Measurements from ENCODE around the gene NEDD9.

Gene NEDD9

GRCh38 chr6:11179088-11179418 is 53.4 kb downstream of the NEDD9 start:
- Histone ChIP-seq H3K27me3 (replicated peaks; ENCODE audit: insufficient read depth, low read length) (no peaks in the 10 kb centered on the region), H3K4me2 (ENCODE audit: low read depth, low read length) (no peak overlapping the region), H2AFZ (ENCODE audit: low read length) (no peak overlapping the region), H3K36me3 (replicated peaks; ENCODE audit: insufficient read depth, low read length) (no peaks in the 10 kb centered on the region), H3K9me3 (replicated peaks; ENCODE audit: insufficient read depth, low read length) (no peaks in the 10 kb centered on the region), H3K9me2 (replicated peaks; ENCODE audit: insufficient read depth, low read length) (no peaks in the 10 kb centered on the region), H3F3A (ENCODE audit: insufficient read depth, low read length) (no peaks in the 10 kb centered on the region), H3K4me3 (ENCODE audit: low read length) (no peak overlapping the region), H3K4me1 (ENCODE audit: low read length) (no peaks in the 10 kb centered on the region), H3K9ac (ENCODE audit: low read length) (no peak overlapping the region), H3K27ac (ENCODE audit: low read length) (no peak overlapping the region), H3K79me2 (ENCODE audit: low read length) (no peaks in the 10 kb centered on the region), H4K20me1 (ENCODE audit: insufficient read depth, low read length) (no peaks in the 10 kb centered on the region)
- no peak for DNase-seq
- TF ChIP-seq CTCF (IDR thresholded peaks at IDR 0.05; ENCODE audit: low read length), result no peak
- TF ChIP-seq EZH2phosphoT487 (IDR thresholded peaks at IDR 0.05; ENCODE audit: low read length), result no peak
- no peak for TF ChIP-seq EZH2 (optimal IDR thresholded peaks at IDR 0.05; ENCODE audit: low read depth, low read length)

- Histone ChIP-seq H3K79me2 (ENCODE audit: low read length) (no peaks in the 10 kb centered on the region), H3K4me3 (ENCODE audit: low read length) (no peak overlapping the region), H3K9me2 (replicated peaks; ENCODE audit: insufficient read depth, low read length) (no peaks in the 10 kb centered on the region), H2AFZ (ENCODE audit: low read length) (no peak overlapping the region), H3K9me3 (replicated peaks; ENCODE audit: insufficient read depth, low read length) (no peaks in the 10 kb centered on the region), H3K27ac (ENCODE audit: low read length) (no peak overlapping the region), H3K4me2 (ENCODE audit: low read depth, low read length) (no peak overlapping the region), H3K36me3 (replicated peaks; ENCODE audit: insufficient read depth, low read length) (no peaks in the 10 kb centered on the region), H3K27me3 (replicated peaks; ENCODE audit: insufficient read depth, low read length) (no peaks in the 10 kb centered on the region), H3K9ac (ENCODE audit: low read length) (no peak overlapping the region), H4K20me1 (ENCODE audit: insufficient read depth, low read length) (no peaks in the 10 kb centered on the region), H3K4me1 (ENCODE audit: low read length) (no peaks in the 10 kb centered on the region), H3F3A (ENCODE audit: insufficient read depth, low read length) (no peaks in the 10 kb centered on the region)
- TF ChIP-seq CTCF (IDR thresholded peaks at IDR 0.05; ENCODE audit: low read length) (no peak), EZH2 (optimal IDR thresholded peaks at IDR 0.05; ENCODE audit: low read depth, low read length) (no peak), EZH2phosphoT487 (IDR thresholded peaks at IDR 0.05; ENCODE audit: low read length) (no peak)
- no peak for DNase-seq
Observed at GRCh38 chr6:11177271-11177670, 55.2 kb downstream of the NEDD9 start.

DNA sequence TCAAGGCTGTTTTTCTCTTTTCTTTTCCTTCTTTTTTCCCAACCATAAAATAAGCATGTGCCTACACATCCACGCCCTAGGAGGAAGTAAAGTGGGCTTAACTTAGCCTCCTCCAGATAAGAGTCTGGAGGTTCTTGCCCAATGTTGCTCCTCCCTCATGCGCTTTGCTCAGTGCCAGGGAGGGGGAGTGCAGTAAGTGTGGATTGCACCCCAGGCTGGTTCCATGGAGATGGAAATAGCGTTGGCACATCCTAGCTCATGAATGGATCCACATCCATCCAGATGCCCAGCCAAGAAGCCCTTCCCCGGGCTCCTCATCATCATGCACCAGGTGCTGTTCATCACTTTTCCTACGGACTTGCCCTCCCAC is 58.2 kb downstream of the NEDD9 start:
- no peak overlapping the region for H2AFZ ChIP-seq (ENCODE audit: low read length)
- DNase-seq, result no peak
- no peak overlapping the region for H3K27ac ChIP-seq (ENCODE audit: low read length)
- no peaks in the 10 kb centered on the region for H3K36me3 ChIP-seq (replicated peaks; ENCODE audit: insufficient read depth, low read length)
- no peaks in the 10 kb centered on the region for H3K4me1 ChIP-seq (ENCODE audit: low read length)
- no peaks in the 10 kb centered on the region for H3K9me3 ChIP-seq (replicated peaks; ENCODE audit: insufficient read depth, low read length)
- H3F3A ChIP-seq (ENCODE audit: insufficient read depth, low read length), result no peaks in the 10 kb centered on the region
- no peak overlapping the region for H3K4me2 ChIP-seq (ENCODE audit: low read depth, low read length)
- H3K27me3 ChIP-seq (replicated peaks; ENCODE audit: insufficient read depth, low read length), result no peaks in the 10 kb centered on the region
- H3K9me2 ChIP-seq (replicated peaks; ENCODE audit: insufficient read depth, low read length), result no peaks in the 10 kb centered on the region
- H3K79me2 ChIP-seq (ENCODE audit: low read length), result no peaks in the 10 kb centered on the region
- H3K4me3 ChIP-seq (ENCODE audit: low read length), result no peak overlapping the region
- TF ChIP-seq CTCF (IDR thresholded peaks at IDR 0.05; ENCODE audit: low read length) (no peak), EZH2 (optimal IDR thresholded peaks at IDR 0.05; ENCODE audit: low read depth, low read length) (no peak), EZH2phosphoT487 (IDR thresholded peaks at IDR 0.05; ENCODE audit: low read length) (no peak)
- H4K20me1 ChIP-seq (ENCODE audit: insufficient read depth, low read length), result no peaks in the 10 kb centered on the region
- no peak overlapping the region for H3K9ac ChIP-seq (ENCODE audit: low read length)

Data from MM.1S (cell line).